Endothelial cell of umbilical vein (primary cell): ENCODE data around the gene GRM4. TPM values are rescaled to one million over a fixed set of nuclear protein-coding genes. Genes with fewer than 3 reads are reported as not detected.

Experiments
- BruUV-seq: library from RNA; stranded (reverse); fragments of 400-500 nt; replicated peaks from 2 replicates; lab custom pipeline; 2021; lab: Mats Ljungman, UMichigan
- CTCF ChIA-PET: fragments of 300-600, 350-600 bp; sonication (Branson Sonifier 250); formaldehyde crosslinking; loops from one replicate; lab custom pipeline; 2021; ENCODE audit warnings: antibody characterized with exemption, inconsistent platforms; lab: Charles Lee
- POLR2A ChIA-PET: fragments of 300-600, 350-600 bp; sonication (Branson Sonifier 250); formaldehyde crosslinking; loops from one replicate; lab custom pipeline; 2021; ENCODE audit warnings: antibody characterized with exemption, inconsistent platforms; lab: Charles Lee
- DNase-seq: peaks from one replicate; pipeline ENCODE4 v3.0.0-alpha.2; 2011; ENCODE audit warnings: low read depth, low spot score
- FAIRE-seq: peaks from 2 replicates; lab custom pipeline; 2011; peaks lifted over from hg19 to GRCh38; lab: Jason Lieb, UNC
- H2AFZ ChIP-seq: 2 replicates; pipeline ENCODE4 v1.6.0; 2012; ENCODE audit warnings: low read depth, low read length, control low read depth, inconsistent platforms
- H3K27ac ChIP-seq: 2 replicates; pipeline ENCODE4 v1.5.1; 2011; ENCODE audit warnings: low read depth, mild to moderate bottlenecking, control low read depth, low read length, moderate library complexity; ENCODE audit not compliant: insufficient read depth
- H3K27me3 ChIP-seq, 2 experiments: 2 replicates each; pipeline versions ENCODE4 v1.6.0 to v1.6.1; 2011; ENCODE audit warnings: low read length in 2 of 2, mixed read lengths in 1 of 2; ENCODE audit not compliant: control insufficient read depth in 2 of 2, insufficient read depth in 2 of 2
- H3K36me3 ChIP-seq, 2 experiments: 2 replicates in 1 of 2; 3 replicates in 1 of 2; pipeline ENCODE4 v1.5.1; 2011; ENCODE audit warnings: low read length in 2 of 2, mild to moderate bottlenecking in 1 of 2, moderate library complexity in 1 of 2; ENCODE audit not compliant: control insufficient read depth in 2 of 2, insufficient read depth in 2 of 2; ENCODE audit errors: extremely low read depth in 1 of 2
- H3K4me1 ChIP-seq: 3 replicates; pipeline ENCODE4 v1.5.1; 2011; ENCODE audit warnings: mild to moderate bottlenecking, low read length; ENCODE audit not compliant: control insufficient read depth, insufficient read depth; ENCODE audit errors: extremely low read depth
- H3K4me2 ChIP-seq: 2 replicates; pipeline ENCODE4 v1.6.1; 2011; ENCODE audit warnings: low read length, control low read depth, mixed read lengths; ENCODE audit not compliant: insufficient read depth
- H3K4me3 ChIP-seq, 3 experiments: fragments of 200-600 bp in 1 of 3; sonication (generic), shearing (Covaris generic) in 1 of 3; replicated peaks in 1 of 3; 2 replicates each; pipeline ENCODE4 v1.5.1; 2011 to 2016; ENCODE audit warnings: control low read depth in 3 of 3, low read length in 3 of 3, mild to moderate bottlenecking in 2 of 3, inconsistent platforms in 1 of 3, low read depth in 1 of 3, moderate library complexity in 1 of 3; ENCODE audit not compliant: insufficient read depth in 1 of 3
- H3K79me2 ChIP-seq: 2 replicates; pipeline ENCODE4 v1.6.0; 2012; ENCODE audit warnings: low read length, inconsistent platforms; ENCODE audit not compliant: control insufficient read depth, insufficient read depth
- H3K9ac ChIP-seq: replicated peaks from 2 replicates; pipeline ENCODE3; 2011; ENCODE audit warnings: low read length, control low read depth; ENCODE audit not compliant: insufficient read depth; ENCODE audit errors: extremely low read depth
- H3K9me1 ChIP-seq: replicated peaks from 3 replicates; pipeline ENCODE4 v1.6.0; 2011; ENCODE audit warnings: mild to moderate bottlenecking, low read length; ENCODE audit not compliant: control insufficient read depth, insufficient read depth; ENCODE audit errors: extremely low read depth
- H3K9me3 ChIP-seq: replicated peaks from 2 replicates; pipeline ENCODE4 v1.5.1; 2012; ENCODE audit warnings: low read length, inconsistent platforms; ENCODE audit not compliant: control insufficient read depth, insufficient read depth
- H4K20me1 ChIP-seq: replicated peaks from 2 replicates; pipeline ENCODE3; 2011; ENCODE audit warnings: mild to moderate bottlenecking, low read length; ENCODE audit not compliant: control insufficient read depth, insufficient read depth; ENCODE audit errors: extremely low read depth
- CTCF ChIP-seq, 2 donors: IDR thresholded peaks; 1 replicate in 1 of 2; 2 replicates in 1 of 2; pipeline ENCODE4 v1.5.1; 2011; ENCODE audit warnings: low read length in 2 of 2, mild to moderate bottlenecking in 2 of 2, moderate library complexity in 2 of 2, control low read depth in 1 of 2, inconsistent platforms in 1 of 2, low read depth in 1 of 2; ENCODE audit not compliant: insufficient read depth in 1 of 2; ENCODE audit errors: extremely low read depth in 1 of 2
- EZH2 ChIP-seq: IDR thresholded peaks from 2 replicates; pipeline ENCODE4 v1.6.1; 2012; ENCODE audit warnings: borderline replicate concordance, low read depth, mild to moderate bottlenecking, moderate library complexity, low read length, inconsistent platforms; ENCODE audit not compliant: severe bottlenecking
- FOS ChIP-seq: IDR thresholded peaks from 2 replicates; pipeline ENCODE4 v1.6.1; 2011; ENCODE audit warnings: mild to moderate bottlenecking, low read length, moderate library complexity, borderline replicate concordance; ENCODE audit not compliant: insufficient read depth
- GATA2 ChIP-seq: IDR thresholded peaks from 2 replicates; pipeline ENCODE4 v1.7.0; 2011; ENCODE audit warnings: low read depth, mild to moderate bottlenecking, moderate library complexity, mixed read lengths, low read length; ENCODE audit not compliant: insufficient read length, insufficient read depth
- JUN ChIP-seq: IDR thresholded peaks from 2 replicates; pipeline ENCODE4 v1.6.1; 2011; ENCODE audit warnings: borderline replicate concordance, low read depth; ENCODE audit not compliant: insufficient read length, insufficient read depth
- MAX ChIP-seq: IDR thresholded peaks from 2 replicates; pipeline ENCODE4 v1.6.1; 2011; ENCODE audit not compliant: insufficient read depth, insufficient read length
- MYC ChIP-seq: IDR thresholded peaks from one replicate; pipeline ENCODE4 v1.6.1; 2011; ENCODE audit warnings: mild to moderate bottlenecking, low read depth, low read length
- POLR2A ChIP-seq: IDR thresholded peaks from 2 replicates; pipeline ENCODE4 v1.6.1; 2012; ENCODE audit warnings: low read depth, mild to moderate bottlenecking, control low read depth, low read length
- POLR2AphosphoS5 ChIP-seq: IDR thresholded peaks from 2 replicates; pipeline ENCODE4 v1.6.1; 2012; ENCODE audit warnings: low read depth, mild to moderate bottlenecking, control low read depth, low read length, moderate library complexity; ENCODE audit not compliant: insufficient read depth
- dilution Hi-C: fragments of 300-500 bp; cut with MboI; formaldehyde crosslinking; loops from one replicate; pipeline ENCODE4 v1.15.0; 2019; ENCODE audit warnings: low sequenced_read_pairs; ENCODE audit not compliant: extremely low pct_ligation_motif_present
- intact Hi-C: fragments of 100-400 bp; cut with micrococcal nuclease; formaldehyde crosslinking; loops from one replicate; pipeline ENCODE4 v1.10.0; 2022
- polyA plus RNA-seq, 4 experiments: library from polyadenylated mRNA; depleted of rRNA in 3 of 4; stranded (reverse) in 3 of 4; unstranded in 1 of 4; fragments of >200 nt; gene quantifications; 2 replicates each; pipeline versions ENCODE4 v1.2.1 to v1.2.3, GENCODE V29; 2011 to 2012; ENCODE audit warnings: missing spikeins in 1 of 4
- total RNA-seq: library from RNA; stranded (reverse); gene quantifications from 2 replicates; pipeline ENCODE4 v1.2.3, GENCODE V29; 2021

The GRM4 gene
- total and polyA plus RNA-seq, 2 donors (not counting 3 experiments of a cell fraction or from before 2014, with no cell fraction given) = 0.03 TPM; not detected in 1

GRCh38 chr6:34093206-34093605 is 52.7 kb downstream of the GRM4 start:
- H2AFZ ChIP-seq = no peak overlapping the region
- H3K9me3 ChIP-seq = no peaks in the 10 kb centered on the region
- ChIA-PET POLR2A (no interaction called here), CTCF (interaction anchor here (3.0 kb wide), 1 partner anchor 38 kb away, joined by 14 read pairs; no protein-coding TSS in a partner anchor)
- no peak for FAIRE-seq
- TF ChIP-seq FOS = no peak
- no peak for TF ChIP-seq POLR2A
- TF ChIP-seq EZH2 = no peak
- no peak for TF ChIP-seq MYC
- no peak for TF ChIP-seq CTCF (IDR thresholded peaks at IDR 0.05; ENCODE audit: extremely low read depth in 1 of 2, insufficient read depth in 1 of 2, low read depth in 1 of 2, low read length in 2 of 2)
- TF ChIP-seq POLR2AphosphoS5 = no peak
- TF ChIP-seq MAX = no peak
- TF ChIP-seq GATA2 = no peak
- no peak for TF ChIP-seq JUN
- dilution Hi-C loops = no loop called here
- no peak overlapping the region for H3K9ac ChIP-seq
- no peak overlapping the region for H3K4me2 ChIP-seq
- H3K4me1 ChIP-seq = no peaks in the 10 kb centered on the region
- H3K36me3 ChIP-seq = no peaks in the 10 kb centered on the region
- intact Hi-C loops = no loop called here
- DNase-seq = no peak
- H3K27ac ChIP-seq = no peak overlapping the region
- no peaks in the 10 kb centered on the region for H4K20me1 ChIP-seq
- no peaks in the 10 kb centered on the region for H3K79me2 ChIP-seq
- H3K9me1 ChIP-seq = no peaks in the 10 kb centered on the region
- peaks cover 0 to 2% of the 10 kb centered on the region in 2 experiments for H3K27me3 ChIP-seq
- no peak overlapping the region for H3K4me3 ChIP-seq
- no TSS peak for BruUV-seq
